Stimulated activated CD4-positive, alpha-beta T cell treated with anti-CD3 and anti-CD28 coated beads, Interleukin-2, amount 100 ng/mL, for 48 hours (primary cell): Measurements from ENCODE around the gene OOSP2.
"Not testable (repeated sequence)": the region's sequence is repeated elsewhere in the genome, so short reads cannot be mapped to it uniquely, and the experiment has no call there.

Experiments
- DNase-seq, 2 donors: peaks; one replicate each; pipeline ENCODE4 v3.0.0-alpha.2; 2020

Gene OOSP2, protein sequence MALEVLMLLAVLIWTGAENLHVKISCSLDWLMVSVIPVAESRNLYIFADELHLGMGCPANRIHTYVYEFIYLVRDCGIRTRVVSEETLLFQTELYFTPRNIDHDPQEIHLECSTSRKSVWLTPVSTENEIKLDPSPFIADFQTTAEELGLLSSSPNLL

DNA sequence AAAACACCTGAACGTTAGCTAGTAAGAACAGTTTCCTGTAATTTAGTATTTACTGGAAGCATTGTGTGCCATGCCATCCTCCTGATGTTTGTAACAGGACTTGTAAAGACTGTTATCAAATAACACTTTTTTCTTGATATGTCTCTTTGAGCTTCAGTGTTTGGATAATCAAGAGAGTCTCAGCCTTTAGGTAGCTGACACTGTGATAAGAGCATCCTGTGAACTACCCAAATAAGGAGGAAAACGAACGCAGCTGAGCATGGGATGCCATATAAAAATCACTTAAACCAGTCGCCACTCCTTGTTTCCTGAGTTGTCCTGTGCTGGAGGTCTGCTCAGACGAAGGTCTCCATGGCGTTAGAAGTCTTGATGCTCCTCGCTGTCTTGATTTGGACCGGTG lies at the start of gene OOSP2:
OOSP2 (plus strand) TSS at position 301 of the 400 bp plus-strand sequence; CDS start at position 352, 51 bp downstream.
- DNase-seq = no peak

DNA sequence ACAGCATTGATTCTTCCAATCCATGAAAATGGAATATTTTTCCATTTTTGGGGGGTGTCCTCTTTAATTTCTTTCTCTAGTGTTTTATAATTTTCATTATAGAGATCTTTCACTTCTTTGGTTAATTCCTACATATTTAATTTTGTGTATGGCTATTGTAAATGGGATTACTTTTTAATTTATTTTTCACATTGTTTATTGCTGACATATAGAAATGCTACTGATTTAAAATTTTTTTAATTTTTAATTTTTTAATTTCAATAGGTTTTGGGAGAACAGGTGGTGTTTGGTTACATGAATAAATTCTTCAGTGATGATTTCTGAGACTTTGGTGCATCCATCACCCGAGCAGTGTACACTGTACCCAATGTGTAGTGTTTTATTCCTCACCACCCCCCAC lies 49.8 kb upstream of the OOSP2 start:
- DNase-seq = no peak

DNA sequence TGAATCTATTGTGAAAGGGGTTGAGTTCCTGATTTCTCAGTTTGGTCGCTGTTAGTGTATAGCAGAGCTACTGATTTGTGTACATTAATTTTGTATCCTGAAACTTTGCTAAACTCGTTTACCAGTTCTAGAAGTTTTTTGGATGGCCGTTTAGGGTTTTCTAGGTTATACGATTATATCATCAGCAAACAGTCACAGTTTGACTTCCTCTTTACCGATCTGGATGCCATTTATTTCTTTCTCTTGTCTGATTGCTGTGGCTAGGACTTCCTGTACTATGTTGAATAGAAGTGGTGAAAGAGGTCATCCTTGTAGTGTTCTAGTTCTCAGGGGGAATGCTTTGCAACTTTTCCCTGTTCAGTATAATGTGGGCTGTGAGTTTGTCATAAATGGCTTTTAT lies 47.8 kb upstream of the OOSP2 start:
- no peak for DNase-seq

DNA sequence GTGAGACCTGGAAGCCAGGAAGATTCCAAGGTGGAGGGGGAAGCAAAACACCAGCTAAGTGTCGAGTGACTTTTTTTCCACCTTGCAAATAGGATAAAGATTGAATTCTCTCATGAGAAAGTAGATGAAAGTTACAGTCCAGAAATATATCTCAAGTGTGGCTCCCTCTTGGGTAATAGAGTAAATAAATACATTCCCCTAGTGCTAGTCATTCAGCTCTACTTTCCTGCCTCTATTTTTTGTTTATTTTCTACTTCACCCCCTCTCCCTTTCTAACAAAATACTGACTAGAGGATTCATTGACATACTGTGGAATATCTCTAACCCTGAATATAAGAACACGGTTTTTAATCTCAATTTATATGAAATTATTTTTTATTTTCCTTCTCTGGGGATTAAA lies 42.4 kb upstream of the OOSP2 start:
- no peak for DNase-seq

DNA sequence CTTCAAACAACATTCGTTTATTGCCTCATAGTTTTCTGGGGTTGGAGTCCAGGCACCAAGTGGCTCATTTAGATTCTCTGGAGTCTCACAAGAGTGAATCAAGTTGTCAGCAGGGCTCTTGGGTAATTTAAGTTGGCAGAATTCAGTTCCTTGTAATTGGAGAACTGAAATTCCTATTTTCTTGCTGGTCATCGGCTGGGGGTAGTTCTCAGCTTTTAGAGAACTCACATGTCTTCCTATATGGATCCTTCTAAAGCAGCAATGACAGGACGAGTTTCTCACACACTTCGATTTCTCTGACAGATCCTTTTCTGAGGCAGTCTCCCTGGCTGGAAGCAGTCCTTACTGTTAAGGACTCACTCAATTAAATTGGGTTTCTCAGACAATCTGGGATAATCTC lies 40.5 kb upstream of the OOSP2 start:
- no peak for DNase-seq

DNA sequence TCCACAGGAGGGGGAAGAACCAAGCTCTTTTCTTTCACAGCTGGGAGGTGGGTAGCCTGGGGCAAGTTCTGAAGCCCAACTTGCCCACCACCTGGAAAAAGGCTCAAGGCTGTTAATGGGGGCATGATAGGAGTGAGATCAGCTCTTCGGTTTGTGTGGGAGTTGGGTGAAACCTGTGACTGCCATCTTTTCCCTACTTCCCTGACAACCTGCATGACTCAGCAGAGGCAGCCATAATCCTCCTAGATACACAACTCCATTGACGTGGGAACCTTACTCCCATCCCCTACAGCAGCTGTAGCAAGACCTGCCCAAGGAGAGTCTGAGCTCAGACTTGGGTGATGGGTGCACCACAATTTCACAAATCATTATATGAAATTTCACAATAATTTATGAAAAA lies 36.5 kb upstream of the OOSP2 start:
- no peak for DNase-seq

DNA sequence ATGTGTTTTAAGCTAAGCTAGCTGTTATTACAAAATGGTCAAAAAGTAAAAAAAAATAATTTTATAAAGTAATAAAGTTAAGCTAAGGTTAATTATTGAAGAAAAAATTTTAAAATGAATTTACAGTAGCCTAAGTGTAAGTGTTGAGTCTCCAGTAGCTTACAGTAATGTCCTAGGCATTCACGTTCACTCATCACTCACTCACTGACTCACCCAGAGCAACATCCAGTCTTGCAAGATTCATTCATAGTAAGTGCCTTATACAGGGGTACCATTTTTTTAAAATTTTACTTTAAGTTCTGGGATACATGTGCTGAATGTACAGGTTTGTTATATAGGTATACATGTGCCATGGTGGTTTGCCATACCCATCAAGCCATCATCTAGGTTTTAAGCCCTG lies 34.8 kb upstream of the OOSP2 start:
- no peak for DNase-seq

DNA sequence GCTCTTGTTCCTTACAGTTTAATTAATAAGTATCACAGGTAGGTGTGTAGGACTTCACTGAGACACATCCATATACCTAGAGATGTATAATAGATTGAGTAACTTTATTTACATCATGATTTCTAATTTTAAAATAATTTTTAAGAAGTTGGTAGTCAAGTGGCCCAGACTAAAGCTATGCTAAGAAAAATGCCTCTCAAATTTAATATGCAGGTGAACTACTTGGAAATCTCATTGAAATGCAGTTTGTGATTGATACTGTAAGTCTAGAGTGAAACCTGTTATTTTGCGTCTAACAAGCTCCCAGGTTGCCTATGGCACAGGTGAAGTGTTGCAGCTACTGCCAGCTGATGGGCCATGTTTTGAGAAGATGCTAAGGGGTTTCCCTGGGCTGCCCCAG lies 23.3 kb upstream of the OOSP2 start, which contains the start of gene OOSP4B:
OOSP4B (plus strand) TSS at position 301 of the 400 bp plus-strand sequence.
- DNase-seq = no peak

DNA sequence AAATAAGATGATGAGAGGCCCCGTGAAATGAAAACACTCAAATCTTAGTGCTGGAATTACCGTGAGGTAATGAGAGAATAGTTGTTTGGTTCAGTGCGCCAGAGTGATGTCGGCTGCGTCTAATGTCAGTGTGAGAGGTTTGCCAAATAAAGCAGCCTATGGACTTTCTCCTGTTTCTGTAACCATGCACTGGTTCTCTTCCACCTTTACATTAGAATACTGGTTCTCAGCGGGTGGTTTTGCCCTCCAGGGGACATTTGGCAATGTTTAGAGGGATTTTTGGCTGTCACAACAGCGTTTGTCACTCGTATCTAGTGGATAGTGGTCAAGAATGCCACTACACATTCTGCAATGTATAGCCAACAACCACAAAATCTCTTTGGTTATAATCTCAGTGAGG lies 22.2 kb upstream of the OOSP2 start:
- no peak for DNase-seq

DNA sequence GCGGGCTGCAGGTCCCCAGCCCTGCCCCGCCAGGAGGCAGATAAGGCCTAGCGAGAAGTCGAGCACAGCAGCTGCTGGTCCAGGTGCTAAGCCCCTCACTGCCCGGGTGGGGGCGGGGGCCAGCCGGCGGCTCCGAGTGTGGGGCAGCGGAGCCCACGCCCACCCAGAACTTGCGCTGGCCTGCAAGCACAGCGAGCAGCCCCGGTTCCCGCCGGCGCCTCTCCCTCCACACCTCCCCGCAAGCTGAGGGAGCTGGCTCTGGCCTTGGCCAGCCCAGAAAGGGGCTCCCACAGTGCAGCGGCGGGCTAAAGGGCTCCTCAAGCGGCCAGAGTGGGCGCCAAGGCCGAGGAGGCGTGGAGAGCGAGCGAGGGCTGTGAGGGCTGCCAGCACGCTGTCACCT lies 19.8 kb upstream of the OOSP2 start:
- DNase-seq = not testable (repeated sequence)

DNA sequence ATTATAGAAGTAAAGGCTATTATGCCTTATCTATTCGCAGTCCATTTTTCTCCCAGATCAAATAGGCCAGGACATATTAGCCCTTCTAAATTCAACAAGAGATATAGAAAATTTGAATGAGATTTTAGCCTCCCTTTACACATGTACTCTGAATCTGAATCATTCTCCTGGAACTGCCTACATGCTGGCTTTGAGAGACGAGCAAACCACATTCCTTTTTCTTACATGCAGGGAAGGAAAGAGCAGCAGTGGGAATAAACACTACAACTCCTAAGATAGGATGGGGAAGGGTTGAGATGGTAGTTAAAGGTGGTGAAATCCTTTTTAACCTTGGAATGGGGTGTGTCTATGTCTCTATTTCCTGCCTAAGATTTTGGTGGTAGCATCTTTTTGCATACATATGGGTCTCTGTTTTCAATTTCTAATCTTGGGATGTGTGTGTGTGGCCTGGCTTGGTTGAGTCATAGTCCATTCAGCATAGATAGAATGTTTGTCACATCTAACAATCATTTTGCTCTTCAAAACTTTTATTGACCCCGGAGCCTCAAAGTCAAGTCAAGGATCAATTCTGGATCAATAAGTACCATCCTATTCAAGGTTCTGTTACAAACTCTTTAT lies 11.1 kb upstream of the OOSP2 start:
- DNase-seq = no peak

DNA sequence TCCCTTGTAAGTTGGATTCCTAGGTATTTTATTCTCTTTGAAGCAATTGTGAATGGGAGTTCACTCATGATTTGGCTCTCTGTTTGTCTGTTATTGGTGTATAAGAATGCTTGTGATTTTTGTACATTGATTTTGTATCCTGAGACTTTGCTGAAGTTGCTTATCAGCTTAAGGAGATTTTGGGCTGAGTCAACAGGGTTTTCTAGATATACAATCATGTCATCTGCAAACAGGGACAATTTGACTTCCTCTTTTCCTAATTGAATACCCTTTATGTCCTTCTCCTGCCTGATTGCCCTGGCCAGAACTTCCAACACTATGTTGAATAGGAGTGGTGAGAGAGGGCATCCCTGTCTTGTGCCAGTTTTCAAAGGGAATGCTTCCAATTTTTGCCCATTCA lies 10.2 kb downstream of the OOSP2 start:
- DNase-seq = not testable (repeated sequence)

DNA sequence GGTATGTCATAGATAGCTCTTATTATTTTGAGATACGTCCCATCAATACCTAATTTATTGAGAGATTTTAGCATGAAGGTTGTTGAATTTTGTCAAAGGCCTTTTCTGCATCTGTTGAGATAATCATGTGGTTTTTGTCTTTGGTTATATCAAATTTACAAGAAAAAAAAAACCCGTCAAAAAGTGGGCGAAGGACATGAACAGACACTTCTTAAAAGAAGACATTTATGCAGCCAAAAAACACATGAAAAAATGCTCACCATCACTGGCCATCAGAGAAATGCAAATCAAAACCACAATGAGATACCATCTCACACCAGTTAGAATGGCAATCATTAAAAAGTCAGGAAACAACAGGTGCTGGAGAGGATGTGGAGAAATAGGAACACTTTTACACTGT lies 10.6 kb downstream of the OOSP2 start:
- not testable (repeated sequence) for DNase-seq

DNA sequence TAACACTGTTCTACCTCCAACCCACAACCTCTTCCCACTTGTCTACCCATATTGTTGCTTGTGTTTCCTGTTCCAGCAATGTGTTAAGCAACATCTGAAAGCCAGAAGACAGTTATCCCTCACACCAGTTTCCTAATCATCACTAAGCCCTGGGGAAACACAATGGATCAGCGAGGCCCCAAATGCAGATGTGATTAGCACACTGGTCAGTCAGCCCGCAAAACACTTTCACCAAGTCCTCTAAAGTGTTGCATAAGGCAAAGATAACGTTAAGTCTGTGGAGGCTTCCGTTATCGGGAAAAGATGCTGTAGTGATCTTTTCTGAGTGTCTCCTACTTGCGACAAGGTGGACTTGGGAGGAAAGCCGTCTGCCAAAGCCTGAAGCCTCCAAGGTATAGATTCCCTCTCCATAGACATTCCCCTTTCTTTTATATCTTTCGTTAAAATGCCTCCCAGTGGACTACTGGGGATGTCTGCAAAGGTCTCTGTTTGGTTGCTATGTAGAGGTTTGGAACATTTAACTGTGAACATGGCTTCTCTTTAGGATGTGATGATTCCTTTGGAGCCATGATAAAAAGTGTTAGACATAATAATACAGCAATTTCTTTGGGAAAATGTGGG lies 16.2 kb downstream of the OOSP2 start, which contains the start of gene MS4A3:
MS4A3 (plus strand) TSS at position 317 of the 621 bp plus-strand sequence. CDS start 4,496 bp downstream, outside the sequence.
- DNase-seq = no peak

DNA sequence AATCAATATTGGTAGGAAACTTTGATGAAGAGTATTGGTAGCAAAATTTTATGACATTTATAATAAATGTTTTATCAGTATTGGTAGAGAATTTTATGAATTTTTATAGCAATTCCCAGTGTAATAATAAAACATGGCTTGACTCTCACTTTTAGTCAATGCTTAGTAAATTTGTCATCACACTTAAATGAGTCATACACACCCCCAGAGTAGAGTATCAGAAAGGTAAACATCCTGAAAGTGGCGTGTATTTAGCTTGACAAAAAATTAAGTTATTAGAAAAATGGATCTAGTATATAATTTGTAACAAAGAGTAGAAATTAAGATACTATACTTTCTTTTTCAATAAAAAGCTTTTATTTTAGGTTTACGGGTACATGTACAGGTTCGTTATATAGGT lies 18.8 kb downstream of the OOSP2 start:
- DNase-seq = no peak

DNA sequence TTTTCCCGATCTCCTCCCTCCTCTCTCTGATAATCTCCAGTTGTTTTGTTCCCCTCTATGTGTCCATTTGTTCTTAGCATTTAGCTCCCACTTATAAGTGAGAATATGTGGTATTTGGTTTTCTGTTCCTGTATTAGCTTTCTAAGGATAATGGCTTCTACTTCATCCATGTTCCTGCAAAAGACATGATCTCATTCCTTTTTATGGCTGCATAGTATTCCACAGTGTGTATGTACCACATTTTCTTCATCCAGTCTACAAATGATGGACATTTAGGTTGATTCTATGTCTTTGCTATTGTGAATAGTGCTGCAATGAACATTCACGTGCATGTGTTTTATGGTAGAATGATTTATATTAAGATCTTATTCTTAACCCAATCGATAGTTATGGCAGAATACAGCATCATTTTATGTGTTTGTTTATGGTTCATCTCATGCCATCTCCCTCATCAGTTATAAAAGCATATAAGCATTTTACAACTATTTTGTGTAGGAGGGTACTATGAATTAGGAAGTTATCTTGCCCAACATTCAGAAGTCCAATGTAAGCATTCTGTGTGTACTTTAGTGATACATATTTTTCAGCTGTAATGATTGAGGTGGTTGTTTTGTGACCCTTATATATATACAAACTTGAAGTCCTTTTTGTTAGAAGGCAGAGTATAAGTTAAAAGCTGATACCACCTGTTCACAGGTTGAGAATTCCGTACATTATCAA lies 19.5 kb downstream of the OOSP2 start:
- DNase-seq = no peak

DNA sequence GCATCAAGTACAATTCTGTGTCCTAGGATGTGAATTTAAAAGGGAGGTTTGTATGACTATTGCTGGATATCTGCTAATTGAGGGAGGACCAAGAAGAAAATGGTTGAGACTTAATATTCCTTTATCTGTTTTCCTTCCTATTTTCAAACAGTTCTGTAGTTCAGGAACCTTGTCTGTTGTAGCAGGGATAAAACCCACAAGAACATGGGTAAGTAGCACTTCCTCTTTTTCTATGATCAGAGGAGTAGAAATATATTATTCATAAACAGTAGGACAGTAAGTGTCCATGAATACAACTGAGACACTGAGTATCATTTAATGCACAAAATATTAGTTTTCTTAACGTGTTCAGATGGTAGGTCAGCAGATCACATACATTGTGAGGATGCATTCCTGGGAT lies 23.9 kb downstream of the OOSP2 start:
- DNase-seq = no peak

DNA sequence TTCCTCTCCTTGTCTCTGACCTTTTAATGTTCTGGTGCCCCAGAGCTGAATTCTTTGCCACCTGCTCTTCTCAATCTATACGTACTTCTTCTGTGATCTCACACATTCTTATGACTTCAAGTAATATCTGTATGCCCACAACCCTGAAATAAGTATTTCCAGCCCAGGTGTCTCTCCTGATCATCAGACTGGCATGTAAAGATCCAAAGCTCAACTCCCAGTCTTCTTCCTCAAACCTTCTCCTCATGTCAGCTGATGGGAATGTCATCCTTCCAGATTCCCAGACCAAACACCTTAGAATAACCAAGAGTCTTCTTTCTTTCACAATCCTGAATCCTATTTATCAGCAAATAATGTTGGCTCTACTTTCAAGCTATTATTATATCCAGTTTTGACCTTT lies 25.6 kb downstream of the OOSP2 start:
- DNase-seq = no peak

DNA sequence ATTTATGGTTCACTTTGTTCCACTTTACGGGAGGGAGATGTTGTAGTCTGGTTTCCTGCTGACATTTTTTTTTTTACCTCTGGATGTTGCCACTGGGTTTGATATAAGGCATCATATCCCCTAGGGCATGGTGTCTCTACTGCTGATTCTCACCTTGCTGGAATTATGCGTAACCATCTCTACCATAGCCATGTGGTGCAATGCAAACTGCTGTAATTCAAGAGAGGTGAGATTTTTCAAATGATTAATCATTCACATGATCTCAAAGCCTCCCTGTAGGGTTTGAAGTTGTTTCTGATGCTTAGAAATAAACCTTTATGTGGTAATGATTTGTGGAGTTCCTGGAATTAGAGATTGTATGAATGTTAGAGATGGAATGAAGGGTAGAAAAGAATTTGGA lies 29.2 kb downstream of the OOSP2 start:
- no peak for DNase-seq

DNA sequence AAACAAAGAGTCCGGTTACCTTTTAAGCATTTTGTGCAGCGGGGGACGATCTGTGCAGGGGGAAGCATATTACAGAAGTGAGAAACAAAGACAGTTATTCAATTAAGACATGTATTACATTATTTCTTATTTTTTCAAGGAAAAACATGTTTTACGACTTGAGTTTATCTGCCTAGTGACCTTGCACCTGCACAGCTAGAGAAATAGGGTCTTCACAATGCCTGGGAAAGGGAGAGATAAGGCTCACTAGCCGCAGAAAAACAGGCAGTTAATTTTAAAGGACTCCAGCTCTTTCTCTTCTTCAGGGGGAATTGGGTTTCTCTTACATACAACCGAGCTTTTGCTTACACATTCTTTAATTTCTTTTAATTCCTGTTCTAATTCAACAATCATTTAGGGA lies 31.4 kb downstream of the OOSP2 start:
- DNase-seq = not testable (repeated sequence)

DNA sequence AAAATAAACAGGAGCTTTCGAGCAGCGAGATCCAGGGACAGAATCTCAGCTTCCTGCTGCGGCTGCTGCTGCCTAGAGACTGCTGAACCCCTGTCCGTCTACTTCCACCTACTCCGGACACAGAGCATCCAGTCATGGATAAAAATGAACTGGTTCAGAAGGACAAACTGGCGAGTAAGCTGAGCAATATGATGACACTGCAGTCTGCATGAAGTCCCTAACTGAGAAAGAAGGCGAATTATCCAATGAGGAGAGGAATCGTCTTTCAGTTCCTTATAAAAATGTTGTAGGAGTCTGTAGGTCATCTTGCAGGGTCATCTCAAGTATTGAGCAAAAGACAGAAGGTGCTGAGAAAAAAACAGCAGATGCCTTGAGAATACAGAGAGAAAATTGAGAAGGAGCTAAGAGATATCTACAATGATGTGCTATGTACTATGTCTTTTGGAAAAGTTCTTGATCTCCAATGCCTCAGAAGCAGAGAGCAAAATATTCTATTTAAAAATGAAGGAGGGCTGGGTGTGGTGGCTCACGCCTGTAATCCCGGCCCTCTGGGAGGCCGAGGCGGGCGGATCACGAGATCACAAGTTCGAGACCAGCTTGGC lies 37.1 kb downstream of the OOSP2 start:
- DNase-seq = no peak

DNA sequence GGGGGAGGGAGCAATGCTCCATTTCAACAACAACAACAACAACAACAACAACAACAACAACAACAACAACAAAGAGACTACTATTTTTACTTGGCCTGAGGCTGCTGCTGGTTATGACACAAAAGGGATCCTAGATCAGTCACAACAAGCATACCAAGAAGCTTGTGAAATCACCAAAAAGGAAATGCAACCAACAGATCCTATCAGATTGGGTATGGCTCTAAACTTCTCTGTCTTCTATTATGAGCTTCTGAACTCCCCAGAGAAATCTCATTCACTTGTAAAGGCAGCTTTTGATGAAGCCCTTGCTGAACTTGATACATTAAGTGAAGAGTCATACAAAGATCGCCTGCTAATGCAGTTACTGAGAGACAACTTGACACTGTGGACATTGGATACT lies 37.8 kb downstream of the OOSP2 start:
- DNase-seq = no peak

DNA sequence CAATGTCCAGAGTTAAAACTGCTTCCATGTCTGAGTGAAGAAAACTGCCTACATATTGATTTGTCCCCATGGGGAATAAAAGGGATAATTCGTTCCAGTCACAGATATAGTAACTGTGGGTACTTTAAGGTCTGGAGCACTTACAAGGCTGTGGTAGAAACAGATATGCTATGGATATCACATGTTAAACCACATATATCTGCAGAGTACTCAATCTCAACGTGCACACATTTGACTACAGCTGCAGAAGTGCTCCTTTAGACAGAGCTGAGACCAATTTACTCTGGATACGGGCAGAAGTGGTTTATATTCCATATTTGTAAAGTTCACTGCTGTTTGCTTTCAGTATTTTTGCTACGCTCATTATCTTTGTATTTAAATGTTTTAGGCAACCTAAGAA lies 38.5 kb downstream of the OOSP2 start:
- no peak for DNase-seq
